A673 (cell line): ENCODE data around the gene PALLD.

Experiments used
- CTCF ChIP-seq: fragments of 300-800, 200-600 bp; sonication (generic); conservative IDR thresholded peaks from 2 replicates; pipeline ENCODE4 v1.5.1; 2017; ENCODE audit warnings: low read depth, mild to moderate bottlenecking, antibody characterized with exemption, low read length, moderate library complexity, mixed read lengths
- EZH2 ChIP-seq: fragments of 200-600 bp; sonication (generic); IDR thresholded peaks from 2 replicates; pipeline ENCODE4 v1.6.1; 2017; ENCODE audit warnings: borderline replicate concordance, low read depth, mild to moderate bottlenecking, mixed read lengths, antibody characterized with exemption, low read length; ENCODE audit not compliant: poor library complexity, severe bottlenecking

DNA sequence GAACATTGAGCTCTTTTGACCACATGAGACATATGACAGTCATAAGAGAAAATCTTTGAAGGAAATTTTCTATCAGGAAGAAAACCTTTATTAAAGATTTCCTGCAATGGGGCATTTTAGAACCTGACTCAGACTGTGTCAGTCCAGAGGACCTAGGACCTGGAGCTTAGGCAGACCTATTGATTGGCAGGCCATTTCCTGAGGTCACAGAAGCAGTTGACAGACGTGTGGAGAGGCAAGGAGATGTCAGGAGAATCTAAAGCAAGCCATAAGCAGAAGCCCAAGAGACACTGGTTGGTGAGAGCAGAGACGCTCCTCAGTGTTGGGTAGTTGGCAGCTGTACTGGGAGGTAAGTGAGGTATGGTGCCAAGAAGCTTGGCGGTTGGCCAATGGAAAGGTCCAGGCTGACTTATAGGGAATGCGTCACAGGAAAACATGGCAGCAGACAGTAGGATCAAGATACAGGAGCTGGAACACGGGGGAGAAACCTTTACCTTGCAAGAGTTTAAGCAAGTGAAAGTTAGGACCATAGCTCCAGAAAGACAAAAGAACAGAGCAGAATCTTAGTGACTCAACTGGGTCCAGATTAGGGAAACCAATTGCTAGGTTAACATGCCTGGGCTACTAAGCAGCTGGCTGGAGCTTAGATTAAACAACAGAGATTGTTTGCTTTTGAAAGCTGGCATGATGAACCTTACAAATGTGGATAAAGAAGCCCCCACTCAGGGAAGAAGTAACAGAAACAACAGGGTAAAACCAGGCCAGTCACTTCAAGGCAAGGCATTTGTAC, 18.6 kb downstream of the PALLD start:
- TF ChIP-seq CTCF (no peak), EZH2 (no peak)
